ENCODE results near the gene CDH15. TPM values are rescaled to one million over a fixed set of nuclear protein-coding genes. Genes with fewer than 3 reads are reported as not detected.

Gene CDH15
- total and polyA plus RNA-seq, 2 of the 13 experiments (the other 11 are each of a cell fraction or from before 2014, with no cell fraction given): 0.74 to 2.2 TPM

GRCh38 chr16:89197633-89198416 is 26.3 kb downstream of the CDH15 start (continued):
- TF ChIP-seq ZC3H4 (CRISPR knock-in tag; IDR thresholded peaks at IDR 0.05; ENCODE audit: borderline replicate concordance) (peak; percentile 51; the same call in 1 of the 2 replicates), MNT (IDR thresholded peaks at IDR 0.05) (no peak), ZNF3 (CRISPR knock-in tag; IDR thresholded peaks at IDR 0.05) (no peak; the same call in none of the 2 replicates), NFAT5 (CRISPR knock-in tag; IDR thresholded peaks at IDR 0.05) (no peak), ELK4 (CRISPR knock-in tag; IDR thresholded peaks at IDR 0.05; ENCODE audit: borderline replicate concordance) (no peak), SKI (IDR thresholded peaks at IDR 0.05; ENCODE audit: partially characterized antibody) (peak; percentile 94), ZNF496 (CRISPR knock-in tag; IDR thresholded peaks at IDR 0.05; ENCODE audit: insufficient replicate concordance) (no peak), SMAD9 (CRISPR knock-in tag; IDR thresholded peaks at IDR 0.05) (no peak), ZNF713 (CRISPR knock-in tag; IDR thresholded peaks at IDR 0.05) (no peak), FIP1L1 (IDR thresholded peaks at IDR 0.05; ENCODE audit: borderline replicate concordance, insufficient read depth, low read depth, low read length) (no peak), ZNF558 (CRISPR knock-in tag; IDR thresholded peaks at IDR 0.05; ENCODE audit: borderline replicate concordance) (no peak)
- TF ChIP-seq, protein P1, sequence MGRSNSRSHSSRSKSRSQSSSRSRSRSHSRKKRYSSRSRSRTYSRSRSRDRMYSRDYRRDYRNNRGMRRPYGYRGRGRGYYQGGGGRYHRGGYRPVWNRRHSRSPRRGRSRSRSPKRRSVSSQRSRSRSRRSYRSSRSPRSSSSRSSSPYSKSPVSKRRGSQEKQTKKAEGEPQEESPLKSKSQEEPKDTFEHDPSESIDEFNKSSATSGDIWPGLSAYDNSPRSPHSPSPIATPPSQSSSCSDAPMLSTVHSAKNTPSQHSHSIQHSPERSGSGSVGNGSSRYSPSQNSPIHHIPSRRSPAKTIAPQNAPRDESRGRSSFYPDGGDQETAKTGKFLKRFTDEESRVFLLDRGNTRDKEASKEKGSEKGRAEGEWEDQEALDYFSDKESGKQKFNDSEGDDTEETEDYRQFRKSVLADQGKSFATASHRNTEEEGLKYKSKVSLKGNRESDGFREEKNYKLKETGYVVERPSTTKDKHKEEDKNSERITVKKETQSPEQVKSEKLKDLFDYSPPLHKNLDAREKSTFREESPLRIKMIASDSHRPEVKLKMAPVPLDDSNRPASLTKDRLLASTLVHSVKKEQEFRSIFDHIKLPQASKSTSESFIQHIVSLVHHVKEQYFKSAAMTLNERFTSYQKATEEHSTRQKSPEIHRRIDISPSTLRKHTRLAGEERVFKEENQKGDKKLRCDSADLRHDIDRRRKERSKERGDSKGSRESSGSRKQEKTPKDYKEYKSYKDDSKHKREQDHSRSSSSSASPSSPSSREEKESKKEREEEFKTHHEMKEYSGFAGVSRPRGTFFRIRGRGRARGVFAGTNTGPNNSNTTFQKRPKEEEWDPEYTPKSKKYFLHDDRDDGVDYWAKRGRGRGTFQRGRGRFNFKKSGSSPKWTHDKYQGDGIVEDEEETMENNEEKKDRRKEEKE (IDR thresholded peaks at IDR 0.05): no peak
- TF ChIP-seq, protein P2, sequence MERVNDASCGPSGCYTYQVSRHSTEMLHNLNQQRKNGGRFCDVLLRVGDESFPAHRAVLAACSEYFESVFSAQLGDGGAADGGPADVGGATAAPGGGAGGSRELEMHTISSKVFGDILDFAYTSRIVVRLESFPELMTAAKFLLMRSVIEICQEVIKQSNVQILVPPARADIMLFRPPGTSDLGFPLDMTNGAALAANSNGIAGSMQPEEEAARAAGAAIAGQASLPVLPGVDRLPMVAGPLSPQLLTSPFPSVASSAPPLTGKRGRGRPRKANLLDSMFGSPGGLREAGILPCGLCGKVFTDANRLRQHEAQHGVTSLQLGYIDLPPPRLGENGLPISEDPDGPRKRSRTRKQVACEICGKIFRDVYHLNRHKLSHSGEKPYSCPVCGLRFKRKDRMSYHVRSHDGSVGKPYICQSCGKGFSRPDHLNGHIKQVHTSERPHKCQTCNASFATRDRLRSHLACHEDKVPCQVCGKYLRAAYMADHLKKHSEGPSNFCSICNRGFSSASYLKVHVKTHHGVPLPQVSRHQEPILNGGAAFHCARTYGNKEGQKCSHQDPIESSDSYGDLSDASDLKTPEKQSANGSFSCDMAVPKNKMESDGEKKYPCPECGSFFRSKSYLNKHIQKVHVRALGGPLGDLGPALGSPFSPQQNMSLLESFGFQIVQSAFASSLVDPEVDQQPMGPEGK (CRISPR knock-in tag; IDR thresholded peaks at IDR 0.05): peak; percentile 99
